Esophagus squamous epithelium (tissue), 5 donors: ENCODE data around the gene ZYX. TPM values are rescaled to one million over a fixed set of nuclear protein-coding genes. Genes with fewer than 3 reads are reported as not detected.

Experiments
- DNase-seq: peaks from one replicate; lab custom pipeline; 2025; lab: John Stamatoyannopoulos, UW
- H3K27ac ChIP-seq, 4 donors: fragments of 200-600 bp; sonication (generic); one replicate each; pipeline ENCODE4 v1.5.1; 2016 to 2019; ENCODE audit warnings: mild to moderate bottlenecking in 1 of 4
- H3K27me3 ChIP-seq, 4 donors: fragments of 200-600 bp; sonication (generic); 1 replicate in 3 of 4; 2 replicates in 1 of 4; pipeline versions ENCODE4 v1.5.1 to v1.6.0; 2017 to 2021; ENCODE audit warnings: antibody characterized with exemption in 1 of 4
- H3K36me3 ChIP-seq, 3 donors: fragments of 200-600 bp; sonication (generic); one replicate each; pipeline ENCODE4 v1.5.1; 2016 to 2019
- H3K4me1 ChIP-seq, 3 donors: fragments of 200-600 bp; sonication (generic); one replicate each; pipeline ENCODE4 v1.5.1; 2017 to 2019
- H3K4me3 ChIP-seq, 4 donors: fragments of 200-600 bp; sonication (generic); 1 replicate in 3 of 4; 2 replicates in 1 of 4; pipeline ENCODE4 v1.5.1; 2016 to 2019; ENCODE audit warnings: mild to moderate bottlenecking in 2 of 4, moderate library complexity in 1 of 4
- H3K9me3 ChIP-seq, 3 donors: fragments of 200-600 bp; sonication (generic); one replicate each; pipeline ENCODE4 v1.5.1; 2016 to 2019
- POLR2A ChIP-seq, 4 donors: fragments of 450-650 bp; IDR thresholded peaks; one replicate each; pipeline ENCODE4 v1.6.1; 2017; ENCODE audit warnings: antibody characterized with exemption in 4 of 4, mild to moderate bottlenecking in 4 of 4, moderate library complexity in 3 of 4
- WGBS, 2 donors: methylation state at CpG; one replicate each; pipeline ENCODE4 v1.1.5; 2018; 5-methylcytosine and 5-hydroxymethylcytosine counted together
- intact Hi-C: fragments of 100-400 bp; cut with DNase I; formaldehyde crosslinking; loops from one replicate; pipeline ENCODE4 v1.15.0; 2022
- total RNA-seq, 4 donors: library from RNA; depleted of rRNA; stranded (reverse); fragments of >200 nt; gene quantifications; one replicate each; pipeline ENCODE4 v1.1.0, GENCODE V29; 2016
- TF ChIP-seq, protein P1 (sequence below), 6 experiments: fragments of 450-650 bp in 4 of 6; fragments of 200-600 bp in 2 of 6; sonication (generic) in 2 of 6; IDR thresholded peaks; one replicate each; pipeline ENCODE4 v1.5.1; 2016 to 2019; ENCODE audit warnings: antibody characterized with exemption in 6 of 6, mild to moderate bottlenecking in 4 of 6, moderate library complexity in 4 of 6
- donor health status: DM: yes; HTN: yes; CAD: no.

The ZYX gene
- total RNA-seq, 4 donors from 2014 or later = 40.2 to 78.8 (median 68.6) TPM

DNA sequence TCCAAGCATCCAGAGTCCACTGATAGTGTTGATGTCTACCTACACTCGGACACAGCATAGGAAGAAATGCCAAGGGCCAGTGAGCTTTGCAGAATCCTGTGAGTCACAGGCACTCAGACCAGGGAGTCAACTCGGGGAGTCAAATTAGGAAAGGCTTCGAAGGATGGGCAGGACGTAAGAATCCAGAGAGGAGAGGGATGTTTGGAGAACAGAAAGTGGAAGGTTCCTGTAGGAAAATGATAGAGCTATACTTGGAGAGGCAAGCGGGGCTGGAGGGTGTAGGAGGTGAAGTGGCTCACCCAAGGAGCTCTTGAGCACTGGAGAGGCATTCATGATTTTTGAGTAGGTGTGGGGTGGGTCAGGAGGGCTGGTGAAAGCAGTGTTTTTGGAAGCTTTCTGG is 3.0 kb downstream of the ZYX start:
- intact Hi-C loops = no loop called here
- Histone ChIP-seq H3K9me3 (no peaks in the 10 kb centered on the region), H3K27ac (peak overlapping the region; percentile 23 to 100 (median 96)), H3K4me1 (peaks cover 43 to 86% (median 56%) of the 10 kb centered on the region in 3 donors), H3K4me3 (peak overlapping the region in 3 of 4 donors; percentile 98 to 100 (median 99)), H3K27me3 (no peaks in the 10 kb centered on the region), H3K36me3 (peaks cover 9 to 39% (median 12%) of the 10 kb centered on the region in 3 donors)
- no peak for TF ChIP-seq POLR2A (IDR thresholded peaks at IDR 0.05)
- TF ChIP-seq, protein P1, sequence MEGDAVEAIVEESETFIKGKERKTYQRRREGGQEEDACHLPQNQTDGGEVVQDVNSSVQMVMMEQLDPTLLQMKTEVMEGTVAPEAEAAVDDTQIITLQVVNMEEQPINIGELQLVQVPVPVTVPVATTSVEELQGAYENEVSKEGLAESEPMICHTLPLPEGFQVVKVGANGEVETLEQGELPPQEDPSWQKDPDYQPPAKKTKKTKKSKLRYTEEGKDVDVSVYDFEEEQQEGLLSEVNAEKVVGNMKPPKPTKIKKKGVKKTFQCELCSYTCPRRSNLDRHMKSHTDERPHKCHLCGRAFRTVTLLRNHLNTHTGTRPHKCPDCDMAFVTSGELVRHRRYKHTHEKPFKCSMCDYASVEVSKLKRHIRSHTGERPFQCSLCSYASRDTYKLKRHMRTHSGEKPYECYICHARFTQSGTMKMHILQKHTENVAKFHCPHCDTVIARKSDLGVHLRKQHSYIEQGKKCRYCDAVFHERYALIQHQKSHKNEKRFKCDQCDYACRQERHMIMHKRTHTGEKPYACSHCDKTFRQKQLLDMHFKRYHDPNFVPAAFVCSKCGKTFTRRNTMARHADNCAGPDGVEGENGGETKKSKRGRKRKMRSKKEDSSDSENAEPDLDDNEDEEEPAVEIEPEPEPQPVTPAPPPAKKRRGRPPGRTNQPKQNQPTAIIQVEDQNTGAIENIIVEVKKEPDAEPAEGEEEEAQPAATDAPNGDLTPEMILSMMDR (IDR thresholded peaks at IDR 0.05) = no peak
- no peak for DNase-seq
- WGBS, 2 donors = 63 to 64% methylated on average over 5 of the region's 5 CpGs

DNA sequence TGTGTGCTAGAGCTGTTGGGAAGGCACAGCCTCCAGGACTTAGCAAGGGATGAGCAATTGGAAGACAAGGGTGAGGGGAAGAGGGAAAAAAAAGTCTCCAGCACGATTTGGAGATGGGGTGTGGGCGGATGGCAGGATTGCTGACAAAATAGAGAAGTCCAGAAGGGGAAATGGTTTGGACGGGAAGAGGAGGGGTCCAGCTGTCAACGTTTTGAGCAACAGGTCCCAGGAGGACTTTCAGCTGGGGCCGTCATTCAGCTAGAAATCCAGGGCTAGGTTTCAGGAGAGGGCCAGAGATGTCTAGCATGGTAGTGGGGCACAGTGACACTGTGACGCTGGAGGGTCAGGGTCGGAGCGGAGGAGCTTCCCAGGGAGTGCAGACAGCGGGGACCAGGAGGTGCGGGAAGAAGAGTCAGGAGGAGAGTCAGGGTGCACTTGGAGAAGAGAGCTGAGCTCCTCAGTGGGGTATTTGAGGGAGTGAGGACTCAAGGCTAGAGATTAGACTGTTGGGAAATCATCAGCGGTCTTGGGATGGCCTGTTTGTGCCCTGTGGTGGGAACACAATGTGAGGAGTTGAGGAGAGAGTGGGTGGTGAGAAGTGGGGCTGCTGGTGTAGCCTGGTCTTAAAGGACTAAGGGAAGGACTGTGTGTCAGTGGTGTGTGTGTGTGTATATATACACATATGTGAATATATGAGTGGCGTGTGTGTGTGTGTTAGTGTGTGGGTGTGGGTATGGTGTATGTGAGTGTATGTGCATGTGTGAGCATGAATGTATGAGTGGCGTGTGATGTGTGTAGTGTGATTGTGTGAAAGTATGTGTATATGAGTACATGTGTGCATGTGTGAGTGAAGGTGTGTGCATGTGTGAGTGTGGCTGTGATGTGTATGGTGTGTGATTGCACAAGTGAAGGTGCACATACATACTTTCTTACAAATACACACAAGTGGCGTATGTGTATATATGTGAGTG is 3.8 kb downstream of the ZYX start:
- Histone ChIP-seq H3K4me3 (peak overlapping the region in 3 of 4 donors; percentile 98 to 100 (median 99)), H3K4me1 (peaks cover 46 to 86% (median 48%) of the 10 kb centered on the region in 3 donors), H3K9me3 (no peaks in the 10 kb centered on the region), H3K27me3 (no peaks in the 10 kb centered on the region), H3K27ac (peak overlapping the region; percentile 23 to 100 (median 96)), H3K36me3 (peaks cover 10 to 47% (median 15%) of the 10 kb centered on the region in 3 donors)
- no peak for DNase-seq
- intact Hi-C loops = no loop called here
- TF ChIP-seq, protein P1 (IDR thresholded peaks at IDR 0.05) = no peak
- peak in 1 of 4 donors; percentile 34 for TF ChIP-seq POLR2A (IDR thresholded peaks at IDR 0.05)
- 49 to 72% methylated on average over 14 of the region's 14 CpGs for WGBS, 2 donors

DNA sequence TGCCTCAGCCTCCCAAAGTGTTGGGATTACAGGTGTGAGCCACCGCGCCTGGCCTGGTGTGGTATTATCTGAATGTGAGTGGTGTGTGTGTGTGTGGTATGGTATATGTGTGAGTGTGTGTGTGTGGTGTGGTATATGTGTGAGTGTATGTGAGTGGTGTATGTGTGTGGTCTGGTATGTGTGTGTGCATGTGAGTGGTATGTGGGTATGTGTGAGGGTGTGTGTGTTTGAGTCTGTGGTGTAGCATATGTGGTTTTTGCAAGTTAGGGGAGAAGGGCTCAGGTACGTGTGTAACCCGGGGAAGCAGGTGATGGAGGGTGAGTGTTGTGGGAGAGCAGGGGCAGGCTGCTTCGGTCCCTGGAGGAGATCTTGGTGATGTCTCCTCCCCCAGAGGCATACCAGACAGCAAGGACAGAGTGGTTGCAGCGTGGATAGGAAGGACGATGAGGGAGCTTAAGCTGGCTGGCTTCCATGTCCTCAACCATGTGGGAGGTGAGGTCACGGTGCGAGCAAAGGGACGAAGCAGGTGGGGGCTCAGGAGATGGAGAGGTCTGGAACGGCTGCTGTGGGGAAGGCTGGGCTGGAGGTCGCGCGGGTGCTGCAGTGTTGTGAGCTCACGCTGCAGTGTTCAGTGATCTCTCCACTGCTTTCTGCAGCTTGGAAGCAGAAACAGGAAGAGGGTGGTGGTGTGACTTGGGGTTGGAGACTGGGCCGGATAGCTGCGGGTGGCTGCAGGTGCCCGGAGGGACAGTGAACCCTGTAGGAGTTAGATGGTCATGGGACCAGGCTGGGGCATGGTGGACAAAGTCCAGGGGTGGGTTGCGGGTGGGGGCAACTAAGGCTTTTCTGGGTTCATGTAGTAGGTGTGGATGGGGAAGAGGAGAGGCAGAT is 5.0 kb downstream of the ZYX start:
- peaks cover 52 to 96% (median 55%) of the 10 kb centered on the region in 3 donors for H3K4me1 ChIP-seq
- H3K36me3 ChIP-seq = peaks cover 21 to 59% (median 22%) of the 10 kb centered on the region in 3 donors
- no peak for DNase-seq
- peak overlapping the region in 1 of 4 donors; percentile 37 for H3K4me3 ChIP-seq
- intact Hi-C loops = no loop called here
- TF ChIP-seq POLR2A (IDR thresholded peaks at IDR 0.05) = no peak
- TF ChIP-seq, protein P1 (IDR thresholded peaks at IDR 0.05) = no peak
- WGBS, 2 donors = 54 to 56% methylated on average over 17 to 19 of the region's 19 CpGs
- peak overlapping the region in 3 of 4 donors; percentile 93 to 100 (median 100) for H3K27ac ChIP-seq
- no peaks in the 10 kb centered on the region for H3K27me3 ChIP-seq
- no peaks in the 10 kb centered on the region for H3K9me3 ChIP-seq

DNA sequence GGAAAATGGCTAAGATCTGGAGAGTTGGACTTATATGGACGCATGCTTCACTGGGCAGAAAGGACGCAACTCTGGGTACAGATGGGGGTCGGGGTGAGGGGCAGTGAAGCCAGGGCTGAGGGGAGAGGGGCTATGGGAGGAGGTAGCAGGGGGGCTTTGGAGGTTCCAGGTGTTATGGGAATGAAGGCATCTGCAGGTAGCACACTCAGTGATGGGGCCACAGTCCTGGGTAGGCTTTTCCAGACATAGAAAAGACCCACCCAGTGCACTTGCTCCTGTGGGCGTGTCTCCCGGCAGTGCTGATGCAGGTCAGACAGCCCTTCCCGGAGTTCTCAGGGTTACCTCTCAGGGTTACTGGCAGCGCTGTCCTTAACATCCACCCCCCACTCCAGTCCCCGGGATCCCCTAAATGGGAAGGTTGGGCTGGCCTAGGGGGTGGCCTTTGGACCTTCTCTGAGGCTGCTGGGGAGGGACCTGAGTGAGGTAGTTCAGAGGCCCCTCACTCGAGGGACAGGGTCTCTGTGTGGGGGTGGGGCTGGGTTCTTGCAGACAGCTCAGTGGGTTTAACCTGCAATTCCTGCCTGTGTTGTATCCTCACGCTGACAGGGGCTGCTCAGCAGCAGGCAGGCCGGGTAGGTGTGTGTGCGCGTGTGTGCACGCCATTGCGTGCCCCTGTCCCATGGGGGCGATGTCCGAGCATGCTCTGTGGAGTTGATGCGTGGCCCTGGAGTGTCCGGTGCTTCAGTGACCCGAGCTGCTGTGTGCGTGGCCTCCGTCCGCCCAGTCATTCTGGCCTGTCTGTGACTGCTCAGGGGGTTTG is 6.2 kb downstream of the ZYX start:
- no peaks in the 10 kb centered on the region for H3K9me3 ChIP-seq
- peaks cover 21 to 71% (median 34%) of the 10 kb centered on the region in 3 donors for H3K36me3 ChIP-seq
- H3K27me3 ChIP-seq = no peaks in the 10 kb centered on the region
- TF ChIP-seq POLR2A (IDR thresholded peaks at IDR 0.05) = peak in 1 of 4 donors; percentile 14
- TF ChIP-seq, protein P1 (IDR thresholded peaks at IDR 0.05) = no peak
- H3K4me3 ChIP-seq = peak overlapping the region in 1 of 4 donors; percentile 1
- no peak for DNase-seq
- intact Hi-C loops = no loop called here
- peaks cover 56 to 100% (median 62%) of the 10 kb centered on the region in 3 donors for H3K4me1 ChIP-seq
- H3K27ac ChIP-seq = peak overlapping the region in 3 of 4 donors; percentile 93 to 100 (median 100)
- WGBS, 2 donors = 87 to 91% methylated on average over 6 to 18 of the region's 23 CpGs
